ENCODE measurements around the gene PAQR4. TPM values are rescaled to one million over a fixed set of nuclear protein-coding genes. Genes with fewer than 3 reads are reported as not detected.

The PAQR4 gene
- total and polyA plus RNA-seq, 4 donors = 4.0 to 21.3 (median 13.1) TPM

DNA sequence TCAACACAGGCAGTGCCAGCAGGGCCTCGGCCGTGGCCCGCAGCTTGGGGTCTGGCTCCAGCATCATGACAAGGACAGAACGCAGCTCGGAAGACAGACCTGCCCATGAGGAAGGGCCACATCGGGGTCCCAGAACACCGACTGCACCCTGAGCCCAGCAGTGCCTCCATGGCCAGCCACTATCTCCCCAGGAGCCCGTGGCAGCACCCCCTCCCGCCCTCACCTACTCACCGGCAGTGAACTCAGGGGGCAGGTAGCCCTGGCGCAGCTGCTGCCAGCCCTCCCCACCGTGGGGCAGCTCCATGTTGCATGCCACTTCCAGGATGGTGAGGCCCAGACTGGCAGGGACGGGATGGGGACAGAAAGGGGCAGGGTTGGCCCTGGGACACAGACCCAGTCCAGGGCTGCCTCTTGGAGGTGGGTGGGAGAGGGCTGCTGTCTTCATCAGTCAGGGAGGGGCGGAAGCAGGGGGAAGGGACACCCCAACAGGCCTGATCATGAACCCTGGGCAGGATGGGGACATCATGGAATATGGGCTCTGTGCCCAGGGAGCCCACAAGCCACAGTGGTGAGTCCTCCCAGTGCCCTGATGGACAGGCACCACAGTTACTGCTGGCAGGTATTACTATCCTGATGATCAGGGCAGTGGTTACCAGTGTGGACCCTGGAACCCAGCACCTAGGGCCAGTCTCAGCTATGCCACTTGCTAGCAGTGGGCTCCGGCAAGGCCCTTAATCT, 5.3 kb downstream of the PAQR4 start:
- 93 to 94% methylated on average over 13 to 15 of the region's 15 CpGs for WGBS, 2 donors
- Histone ChIP-seq H3K9ac (ENCODE audit: insufficient read depth in 1 of 2, low read length in 2 of 2) (no peak overlapping the region), H3K9me3 (ENCODE audit: control insufficient read depth in 4 of 4, insufficient read depth in 3 of 4, low read length in 3 of 4) (no peaks in the 10 kb centered on the region), H3K4me3 (no peak overlapping the region), H3K27me3 (ENCODE audit: control insufficient read depth in 3 of 3, insufficient read depth in 3 of 3, low read length in 2 of 3) (no peaks in the 10 kb centered on the region), H3K4me1 (ENCODE audit: control insufficient read depth in 5 of 5, insufficient read depth in 5 of 5, low read length in 5 of 5) (peaks cover 0 to 43% (median 8%) of the 10 kb centered on the region in 5 donors), H3K27ac (ENCODE audit: low read depth in 1 of 2, low read length in 1 of 2) (no peak overlapping the region), H3K36me3 (ENCODE audit: control insufficient read depth in 4 of 4, insufficient read depth in 4 of 4, low read length in 4 of 4) (no peaks in the 10 kb centered on the region)
- ATAC-seq (ENCODE audit: insufficient read depth, low FRiP score) (no peak), DNase-seq (no peak)
- TF ChIP-seq, protein P1, sequence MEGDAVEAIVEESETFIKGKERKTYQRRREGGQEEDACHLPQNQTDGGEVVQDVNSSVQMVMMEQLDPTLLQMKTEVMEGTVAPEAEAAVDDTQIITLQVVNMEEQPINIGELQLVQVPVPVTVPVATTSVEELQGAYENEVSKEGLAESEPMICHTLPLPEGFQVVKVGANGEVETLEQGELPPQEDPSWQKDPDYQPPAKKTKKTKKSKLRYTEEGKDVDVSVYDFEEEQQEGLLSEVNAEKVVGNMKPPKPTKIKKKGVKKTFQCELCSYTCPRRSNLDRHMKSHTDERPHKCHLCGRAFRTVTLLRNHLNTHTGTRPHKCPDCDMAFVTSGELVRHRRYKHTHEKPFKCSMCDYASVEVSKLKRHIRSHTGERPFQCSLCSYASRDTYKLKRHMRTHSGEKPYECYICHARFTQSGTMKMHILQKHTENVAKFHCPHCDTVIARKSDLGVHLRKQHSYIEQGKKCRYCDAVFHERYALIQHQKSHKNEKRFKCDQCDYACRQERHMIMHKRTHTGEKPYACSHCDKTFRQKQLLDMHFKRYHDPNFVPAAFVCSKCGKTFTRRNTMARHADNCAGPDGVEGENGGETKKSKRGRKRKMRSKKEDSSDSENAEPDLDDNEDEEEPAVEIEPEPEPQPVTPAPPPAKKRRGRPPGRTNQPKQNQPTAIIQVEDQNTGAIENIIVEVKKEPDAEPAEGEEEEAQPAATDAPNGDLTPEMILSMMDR (IDR thresholded peaks at IDR 0.05; ENCODE audit: control extremely low read depth, extremely low read depth) = no peak

GRCh38 chr16:2975161-2975795, 6.1 kb downstream of the PAQR4 start:
- Histone ChIP-seq H3K27ac (ENCODE audit: low read depth in 1 of 2, low read length in 1 of 2) (no peak overlapping the region), H3K9me3 (ENCODE audit: control insufficient read depth in 4 of 4, insufficient read depth in 3 of 4, low read length in 3 of 4) (no peaks in the 10 kb centered on the region), H3K9ac (ENCODE audit: insufficient read depth in 1 of 2, low read length in 2 of 2) (no peak overlapping the region), H3K4me3 (no peak overlapping the region), H3K4me1 (ENCODE audit: control insufficient read depth in 5 of 5, insufficient read depth in 5 of 5, low read length in 5 of 5) (peaks cover 0 to 42% (median 11%) of the 10 kb centered on the region in 5 donors), H3K36me3 (ENCODE audit: control insufficient read depth in 4 of 4, insufficient read depth in 4 of 4, low read length in 4 of 4) (no peaks in the 10 kb centered on the region), H3K27me3 (ENCODE audit: control insufficient read depth in 3 of 3, insufficient read depth in 3 of 3, low read length in 2 of 3) (no peaks in the 10 kb centered on the region)
- TF ChIP-seq, protein P1 (IDR thresholded peaks at IDR 0.05; ENCODE audit: control extremely low read depth, extremely low read depth) = no peak
- 96% methylated on average over 25 to 28 of the region's 28 CpGs for WGBS, 2 donors
- ATAC-seq (ENCODE audit: insufficient read depth, low FRiP score) (no peak), DNase-seq (no peak)

- Histone ChIP-seq H3K4me3 (no peak overlapping the region), H3K9ac (ENCODE audit: insufficient read depth in 1 of 2, low read length in 2 of 2) (no peak overlapping the region), H3K27me3 (ENCODE audit: control insufficient read depth in 3 of 3, insufficient read depth in 3 of 3, low read length in 2 of 3) (no peaks in the 10 kb centered on the region), H3K9me3 (ENCODE audit: control insufficient read depth in 4 of 4, insufficient read depth in 3 of 4, low read length in 3 of 4) (no peaks in the 10 kb centered on the region), H3K27ac (ENCODE audit: low read depth in 1 of 2, low read length in 1 of 2) (no peak overlapping the region), H3K4me1 (ENCODE audit: control insufficient read depth in 5 of 5, insufficient read depth in 5 of 5, low read length in 5 of 5) (peaks cover 0 to 41% (median 5%) of the 10 kb centered on the region in 5 donors), H3K36me3 (ENCODE audit: control insufficient read depth in 4 of 4, insufficient read depth in 4 of 4, low read length in 4 of 4) (no peaks in the 10 kb centered on the region)
- 93 to 96% methylated on average over 7 of the region's 7 CpGs for WGBS, 2 donors
- ATAC-seq (ENCODE audit: insufficient read depth, low FRiP score) (no peak), DNase-seq (no peak)
- TF ChIP-seq, protein P1 (IDR thresholded peaks at IDR 0.05; ENCODE audit: control extremely low read depth, extremely low read depth) = no peak
These were observed 7.1 kb downstream of the PAQR4 start for GRCh38 chr16:2976201-2976600.
